Measurements from ENCODE around the gene IRS2. TPM values are rescaled to one million over a fixed set of nuclear protein-coding genes. Genes with fewer than 3 reads are reported as not detected.

The IRS2 gene
- total RNA-seq, 1 experiment from 2014 or later: 31.0 TPM

DNA sequence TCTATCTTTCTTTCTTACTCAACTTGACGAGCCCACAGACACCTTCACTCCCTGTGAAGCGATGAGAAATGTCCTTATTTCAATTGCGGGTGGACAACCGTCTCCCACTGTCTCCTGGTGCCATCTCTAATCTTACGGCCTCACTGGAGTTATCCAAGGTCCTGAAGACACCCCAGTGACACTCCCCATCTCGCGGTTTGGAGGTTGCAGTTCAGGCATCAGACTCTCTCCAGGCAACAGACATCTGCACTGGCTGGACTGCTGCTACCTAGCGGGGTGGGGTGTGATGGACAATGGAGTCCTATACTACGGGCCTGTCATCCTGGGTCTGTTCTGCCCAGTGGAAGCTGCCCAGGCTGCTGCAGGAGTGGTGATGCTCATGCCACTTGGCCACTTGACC is 18.3 kb upstream of the IRS2 start:
- no peak for DNase-seq (ENCODE audit: extremely low read depth, low read depth)

DNA sequence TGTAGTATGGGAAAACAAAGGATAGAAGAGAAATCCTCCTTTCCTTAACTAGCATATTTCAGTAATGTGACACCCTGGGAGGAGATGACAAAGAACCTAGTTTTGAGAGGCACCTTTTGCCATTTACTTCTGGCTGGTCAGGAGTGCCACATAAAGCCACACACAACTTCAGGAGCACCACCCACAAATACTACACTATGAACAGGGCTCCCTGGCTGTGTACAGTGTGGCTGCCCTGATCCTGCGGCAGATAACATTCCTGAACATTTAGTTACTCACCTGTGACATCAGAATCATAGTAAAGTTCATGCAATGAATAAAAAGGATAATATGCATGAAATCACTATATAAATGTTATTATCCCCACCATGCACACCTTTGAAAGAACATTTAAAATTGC is 17.4 kb upstream of the IRS2 start:
- no peak for DNase-seq (ENCODE audit: extremely low read depth, low read depth)

- no peak for DNase-seq (ENCODE audit: extremely low read depth, low read depth)
Measured at GRCh38 chr13:109802936-109803335, 16.6 kb upstream of the IRS2 start.

DNA sequence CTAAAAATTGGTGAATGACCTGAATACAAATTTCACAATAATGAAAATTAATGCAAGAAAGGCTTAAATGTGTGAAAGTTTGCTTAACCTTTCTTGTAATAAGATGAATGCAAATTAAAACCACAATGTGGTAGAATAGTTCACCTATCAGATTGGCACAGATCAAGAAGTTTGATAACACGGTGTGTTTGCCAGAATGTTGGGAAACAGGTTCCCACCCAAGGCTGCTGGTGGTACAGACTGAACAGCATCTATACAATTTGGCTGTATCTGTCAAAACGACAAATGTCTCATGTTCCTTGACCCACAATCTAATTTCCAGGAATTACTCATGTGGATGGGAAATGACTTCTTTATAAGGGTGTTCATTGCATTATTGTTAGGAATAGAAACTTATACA is 8.6 kb upstream of the IRS2 start:
- DNase-seq (ENCODE audit: extremely low read depth, low read depth): no peak

GRCh38 chr13:109794095-109794494 is 7.7 kb upstream of the IRS2 start:
- DNase-seq (ENCODE audit: extremely low read depth, low read depth): no peak

- no peak for DNase-seq (ENCODE audit: extremely low read depth, low read depth)
Measured at GRCh38 chr13:109792416-109793059, 6.2 kb upstream of the IRS2 start.

GRCh38 chr13:109790942-109791605 is 4.7 kb upstream of the IRS2 start:
- DNase-seq (ENCODE audit: extremely low read depth, low read depth): peak; percentile 71

DNA sequence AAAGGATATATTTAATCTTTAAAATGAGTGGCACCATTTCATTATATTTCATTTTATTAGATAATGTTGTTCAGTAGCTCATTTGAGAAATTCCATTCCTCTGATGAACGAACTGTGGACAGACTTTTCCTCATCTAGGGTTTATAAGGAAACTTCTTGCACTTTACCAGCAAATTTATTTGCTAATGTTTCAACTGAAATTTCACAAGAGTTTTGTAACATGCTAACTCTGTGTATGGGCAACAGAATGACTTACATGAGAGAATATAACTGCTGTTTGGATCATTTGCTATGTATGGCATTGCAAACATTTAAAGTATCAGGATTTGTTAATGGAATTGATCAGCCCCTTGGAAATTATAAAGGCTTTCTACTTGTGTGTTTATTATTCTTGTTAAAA is 3.7 kb upstream of the IRS2 start:
- DNase-seq (ENCODE audit: extremely low read depth, low read depth): no peak

DNA sequence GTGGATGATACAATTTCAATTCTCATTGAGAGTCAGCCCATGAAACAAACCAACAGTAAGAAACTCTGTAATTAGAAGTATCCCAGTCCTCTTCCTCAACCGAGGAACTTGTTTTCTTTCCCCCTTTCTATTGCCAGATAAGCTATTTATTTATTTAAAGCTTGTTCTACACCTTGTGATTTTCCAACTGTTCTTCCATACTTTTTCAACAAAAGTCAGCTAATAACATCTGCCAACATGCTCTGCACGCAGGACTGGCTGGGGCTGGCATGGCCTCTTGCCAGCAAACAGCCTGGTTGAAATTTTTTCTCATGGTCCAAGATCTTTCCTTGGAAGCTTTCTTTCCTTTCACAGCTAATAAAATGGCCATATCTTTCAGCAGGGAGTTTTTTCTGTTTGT is 2.9 kb upstream of the IRS2 start:
- DNase-seq (ENCODE audit: extremely low read depth, low read depth): no peak

GRCh38 chr13:109788372-109789111 is 2.2 kb upstream of the IRS2 start:
- DNase-seq (ENCODE audit: extremely low read depth, low read depth): no peak

GRCh38 chr13:109787135-109787954 is 962 bp upstream of the IRS2 start:
- no peak for DNase-seq (ENCODE audit: extremely low read depth, low read depth)

- DNase-seq (ENCODE audit: extremely low read depth, low read depth): no peak
Measured at GRCh38 chr13:109785892-109786450, 412 bp downstream of the IRS2 start.

GRCh38 chr13:109785141-109785891 is 1.1 kb downstream of the IRS2 start:
- DNase-seq (ENCODE audit: extremely low read depth, low read depth): no peak

DNA sequence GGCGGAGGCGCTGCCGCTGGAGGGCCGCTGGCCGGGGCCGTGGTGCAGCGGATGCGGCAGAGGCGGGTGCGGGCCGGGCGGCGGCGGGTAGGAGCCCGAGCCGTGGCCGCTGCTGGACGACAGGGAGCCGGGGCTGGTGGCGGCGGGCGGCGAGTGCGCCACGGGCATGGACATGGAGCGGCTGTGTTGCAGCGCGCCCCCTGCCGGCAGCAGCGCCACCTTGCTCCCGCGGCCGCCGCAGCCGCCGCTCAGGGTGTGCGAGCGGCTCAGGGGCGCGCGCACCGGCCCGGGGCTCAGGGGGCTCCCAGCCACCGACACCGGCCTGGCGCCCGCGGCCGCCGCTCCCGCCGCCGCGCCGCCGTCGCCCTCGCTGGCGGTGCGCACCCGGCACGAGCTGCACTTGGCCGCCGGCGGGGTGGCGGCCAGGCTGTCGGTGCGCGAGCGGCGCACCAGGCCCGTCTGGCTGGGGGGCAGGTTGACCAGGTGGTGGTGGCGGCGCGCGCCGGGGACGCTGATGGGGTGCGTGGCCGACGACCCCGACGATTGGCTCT is 1.7 kb downstream of the IRS2 start:
- DNase-seq (ENCODE audit: extremely low read depth, low read depth): peak; percentile 67

GRCh38 chr13:109783815-109784589 is 2.4 kb downstream of the IRS2 start:
- DNase-seq (ENCODE audit: extremely low read depth, low read depth): no peak

DNA sequence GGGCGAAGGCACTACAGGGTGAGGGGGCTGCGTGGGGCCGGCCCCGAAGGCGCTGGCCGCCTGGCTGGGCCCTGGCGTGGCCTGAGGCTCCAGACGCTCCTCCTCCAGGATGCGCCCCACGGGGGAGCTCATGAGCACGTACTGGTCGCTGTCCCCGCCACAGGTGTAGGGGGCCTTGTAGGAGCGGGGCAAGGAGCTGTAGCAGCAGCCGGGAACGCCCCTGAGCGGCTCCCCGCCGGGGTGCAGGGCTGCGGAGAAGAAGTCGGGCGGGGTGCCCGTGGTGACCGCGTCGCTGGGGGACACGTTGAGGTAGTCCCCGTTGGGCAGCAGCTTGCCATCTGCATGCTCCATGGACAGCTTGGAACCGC is 3.0 kb downstream of the IRS2 start:
- no peak for DNase-seq (ENCODE audit: extremely low read depth, low read depth)

DNA sequence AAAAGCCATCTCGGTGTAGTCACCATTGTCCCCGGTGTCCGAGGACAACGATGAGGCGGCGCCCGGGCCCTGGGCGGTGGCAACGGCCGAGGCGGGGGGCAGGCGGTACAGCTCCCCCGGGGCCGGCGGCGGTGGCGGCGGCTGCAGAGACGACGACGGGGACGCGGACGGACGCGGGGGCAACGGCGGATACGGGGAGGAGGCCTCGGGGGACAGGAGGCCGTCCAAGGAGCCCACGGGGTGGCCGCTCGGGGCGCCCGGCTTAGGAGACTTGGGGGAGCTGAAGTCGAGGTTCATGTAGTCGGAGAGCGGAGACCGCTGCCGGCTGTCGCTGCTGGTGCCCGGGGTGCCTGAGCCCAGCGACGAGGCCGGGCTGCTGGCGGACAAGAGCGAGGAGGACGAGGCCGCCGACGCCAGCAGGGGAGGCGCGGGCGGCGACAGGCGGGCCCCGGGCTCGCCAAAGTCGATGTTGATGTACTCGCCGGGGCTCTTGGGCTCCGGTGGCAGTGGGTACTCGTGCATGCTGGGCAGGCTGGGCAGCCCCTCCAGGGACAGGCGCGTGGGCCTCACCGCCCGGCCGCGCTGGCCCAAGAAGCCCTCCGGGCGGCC is 3.5 kb downstream of the IRS2 start:
- no peak for DNase-seq (ENCODE audit: extremely low read depth, low read depth)

- DNase-seq (ENCODE audit: extremely low read depth, low read depth): no peak
Measured at GRCh38 chr13:109782066-109782822, 4.1 kb downstream of the IRS2 start.
